HG03139 (cell line): ENCODE results near the gene SPTA1.
"Not testable (repeated sequence)": the region's sequence is repeated elsewhere in the genome, so short reads cannot be mapped to it uniquely, and the experiment has no call there.

Experiments used
- ATAC-seq: cut with Tn5 transposase; IDR thresholded peaks from one replicate; pipeline ENCODE4 v1.9.1; 2021; ENCODE audit not compliant: unreplicated experiment

Gene SPTA1

GRCh38 chr1:158686111-158687009, at the start of gene SPTA1:
Gene SPTA1, minus strand, starts transcription at chr1:158686715. Its CDS starts 198 bp downstream, at chr1:158686517.
- no peak for ATAC-seq

- no peak for ATAC-seq
These were observed 49.3 kb upstream of the SPTA1 start for GRCh38 chr1:158735848-158736247.

GRCh38 chr1:158732524-158732923, 46.0 kb upstream of the SPTA1 start:
- no peak for ATAC-seq

- ATAC-seq, result no peak
These were observed 45.2 kb upstream of the SPTA1 start for GRCh38 chr1:158731707-158732106.

GRCh38 chr1:158730453-158730852, 43.9 kb upstream of the SPTA1 start:
- ATAC-seq, result no peak

- no peak for ATAC-seq
These were observed 42.2 kb upstream of the SPTA1 start for GRCh38 chr1:158728510-158729225.

GRCh38 chr1:158724442-158724841, 37.9 kb upstream of the SPTA1 start:
- ATAC-seq, result no peak

- ATAC-seq, result no peak
These were observed 34.1 kb upstream of the SPTA1 start, which contains the start of gene OR6K3 for GRCh38 chr1:158720620-158721019. Gene OR6K3, minus strand, starts transcription at chr1:158720720. Its CDS starts 2,605 bp downstream, at chr1:158718115.

- ATAC-seq, result no peak
These were observed 33.1 kb upstream of the SPTA1 start for GRCh38 chr1:158719664-158720063.

- no peak for ATAC-seq
These were observed 30.8 kb upstream of the SPTA1 start for GRCh38 chr1:158717344-158717743.

GRCh38 chr1:158716335-158716734, 29.8 kb upstream of the SPTA1 start:
- ATAC-seq, result no peak

GRCh38 chr1:158714754-158715153, 28.2 kb upstream of the SPTA1 start:
- ATAC-seq, result no peak

- no peak for ATAC-seq
These were observed 24.6 kb upstream of the SPTA1 start for GRCh38 chr1:158711098-158711497.

GRCh38 chr1:158706096-158706495, 19.6 kb upstream of the SPTA1 start:
- no peak for ATAC-seq

- ATAC-seq, result no peak
These were observed 14.0 kb upstream of the SPTA1 start, which contains the start of gene OR6K2 for GRCh38 chr1:158700552-158700951. Gene OR6K2, minus strand, starts transcription at chr1:158700652. Its CDS starts 0 bp downstream, at chr1:158700652.

GRCh38 chr1:158694596-158694995, 8.1 kb upstream of the SPTA1 start:
- no peak for ATAC-seq

- ATAC-seq, result no peak
These were observed 5.8 kb upstream of the SPTA1 start for GRCh38 chr1:158692356-158692755.

GRCh38 chr1:158691907-158692306, 5.4 kb upstream of the SPTA1 start:
- ATAC-seq, result no peak

GRCh38 chr1:158691149-158691548, 4.6 kb upstream of the SPTA1 start:
- ATAC-seq, result not testable (repeated sequence)

GRCh38 chr1:158689875-158690274, 3.4 kb upstream of the SPTA1 start:
- no peak for ATAC-seq

GRCh38 chr1:158689110-158689509, 2.6 kb upstream of the SPTA1 start:
- ATAC-seq, result no peak

GRCh38 chr1:158688343-158688742, 1.8 kb upstream of the SPTA1 start:
- ATAC-seq, result not testable (repeated sequence)
